SK-N-SH (cell line): ENCODE measurements around the gene CPSF6.

Experiments
- CTCF ChIP-seq: fragments of 200-600 bp; sonication (generic); IDR thresholded peaks from 2 replicates; pipeline ENCODE4 v1.6.1; 2017; ENCODE audit warnings: antibody characterized with exemption, mild to moderate bottlenecking, moderate library complexity
- POLR2AphosphoS5 ChIP-seq: IDR thresholded peaks from 2 replicates; pipeline ENCODE4 v1.6.1; 2012; ENCODE audit warnings: low read depth, low read length
- SMC3 ChIP-seq: IDR thresholded peaks from 2 replicates; pipeline ENCODE4 v1.6.1; 2012; ENCODE audit warnings: low read depth, low read length, improper control_type of control experiment
- YY1 ChIP-seq: IDR thresholded peaks from 2 replicates; pipeline ENCODE4 v1.4.0; 2012; ENCODE audit warnings: low read depth, mild to moderate bottlenecking

- TF ChIP-seq CTCF (no peak), YY1 (no peak), SMC3 (no peak), POLR2AphosphoS5 (no peak)
Measured at GRCh38 chr12:69298133-69298532, 58.8 kb downstream of the CPSF6 start.
